Adrenal gland (tissue), 12 donors: ENCODE measurements around the gene TCHHL1. TPM values are rescaled to one million over a fixed set of nuclear protein-coding genes. Genes with fewer than 3 reads are reported as not detected.

Source experiments
- DNase-seq, 7 donors: peaks; one replicate each; pipeline ENCODE4 v3.0.0-alpha.2; 2019 to 2020
- H3K27ac ChIP-seq, 5 donors: fragments of 200-600 bp; sonication (generic) in 4 of 5; 1 replicate in 3 of 5; 2 replicates in 2 of 5; pipeline versions ENCODE4 v1.5.1 to v1.8.0; 2016 to 2020; ENCODE audit warnings: mild to moderate bottlenecking in 1 of 5
- H3K27me3 ChIP-seq: fragments of 200-600 bp; 2 replicates; pipeline ENCODE4 v1.8.0; 2021
- H3K36me3 ChIP-seq, 2 donors: fragments of 200-600 bp; replicated peaks in 1 of 2; 1 replicate in 1 of 2; 2 replicates in 1 of 2; pipeline versions ENCODE4 v1.5.1 to v1.8.0; 2018 to 2022
- H3K4me1 ChIP-seq, 2 donors: fragments of 200-600 bp; replicated peaks in 1 of 2; 1 replicate in 1 of 2; 2 replicates in 1 of 2; pipeline versions ENCODE4 v1.5.1 to v1.8.0; 2018 to 2021
- H3K4me3 ChIP-seq, 4 donors: fragments of 200-600 bp; sonication (generic) in 3 of 4; one replicate each; pipeline ENCODE4 v1.5.1; 2016 to 2018
- H3K9me3 ChIP-seq, 3 donors: fragments of 200-600 bp; sonication (generic) in 1 of 3; replicated peaks in 1 of 3; 1 replicate in 2 of 3; 2 replicates in 1 of 3; pipeline versions ENCODE4 v1.5.1 to v1.8.0; 2016 to 2021
- POLR2A ChIP-seq, 2 donors: fragments of 450-650 bp; IDR thresholded peaks; one replicate each; pipeline ENCODE4 v1.6.1; 2017; ENCODE audit warnings: antibody characterized with exemption in 2 of 2, mild to moderate bottlenecking in 2 of 2, moderate library complexity in 1 of 2
- WGBS, 4 donors: extraction: QIAGEN DNeasy Blood & Tissue Kit in 2 of 4; methylation state at CpG; one replicate each; pipeline versions ENCODE4 v1.1.5 to v1.1.7; 2013 to 2017; 5-methylcytosine and 5-hydroxymethylcytosine counted together
- intact Hi-C, 2 donors: fragments of 100-400 bp; cut with DNase I; formaldehyde crosslinking; loops; one replicate each; pipeline versions ENCODE4 v1.14.1 to v1.15.0; 2022 to 2023
- polyA plus RNA-seq, 3 donors: library from polyadenylated mRNA; stranded (reverse); fragments of 200-250 nt in 2 of 3; fragments of 350-450 nt in 1 of 3; fragmentation: Illumina TruSeq in 1 of 3; extraction: RNeasy Lipid Tissue Mini Kit (QIAGEN cat#74804) in 1 of 3; gene quantifications; one replicate each; pipeline ENCODE4 v1.2.3, GENCODE V29; 2013 to 2014
- total RNA-seq, 9 donors: library from RNA; depleted of rRNA in 4 of 9; stranded (reverse); fragments of >200 nt in 4 of 9; fragments of 120-200 nt in 1 of 9; fragmentation: NEBNext Ultra II Directional in 1 of 9; extraction: Animal tissue kit (Norgen Biotek cat#: 25700) in 1 of 9; gene quantifications; one replicate each; pipeline versions ENCODE4 v1.1.0 to v1.2.4, GENCODE V29; 2013 to 2023
- TF ChIP-seq, protein P1 (sequence below), 6 experiments: fragments of 450-650 bp in 4 of 6; fragments of 200-600 bp in 2 of 6; sonication (generic) in 1 of 6; IDR thresholded peaks; 1 replicate in 5 of 6; 2 replicates in 1 of 6; pipeline versions ENCODE4 v1.5.1 to v1.8.0; 2016 to 2021; ENCODE audit warnings: antibody characterized with exemption in 6 of 6, mild to moderate bottlenecking in 2 of 6, moderate library complexity in 1 of 6
- donor health status: healthy with polysubstance abuse.
- donor health status: Bipolar disorder and iron deficiency.
- donor health status: DM: yes; HTN: yes; CAD: no.
- donor health status: DM: no; HTN: no; CAD: no.
- donor health status: DM: no; HTN: no; CAD: no.
- donor health status: DM: yes; HTN: yes; CAD: no.

TCHHL1 gene
- total and polyA plus RNA-seq, 12 donors, result not detected

DNA sequence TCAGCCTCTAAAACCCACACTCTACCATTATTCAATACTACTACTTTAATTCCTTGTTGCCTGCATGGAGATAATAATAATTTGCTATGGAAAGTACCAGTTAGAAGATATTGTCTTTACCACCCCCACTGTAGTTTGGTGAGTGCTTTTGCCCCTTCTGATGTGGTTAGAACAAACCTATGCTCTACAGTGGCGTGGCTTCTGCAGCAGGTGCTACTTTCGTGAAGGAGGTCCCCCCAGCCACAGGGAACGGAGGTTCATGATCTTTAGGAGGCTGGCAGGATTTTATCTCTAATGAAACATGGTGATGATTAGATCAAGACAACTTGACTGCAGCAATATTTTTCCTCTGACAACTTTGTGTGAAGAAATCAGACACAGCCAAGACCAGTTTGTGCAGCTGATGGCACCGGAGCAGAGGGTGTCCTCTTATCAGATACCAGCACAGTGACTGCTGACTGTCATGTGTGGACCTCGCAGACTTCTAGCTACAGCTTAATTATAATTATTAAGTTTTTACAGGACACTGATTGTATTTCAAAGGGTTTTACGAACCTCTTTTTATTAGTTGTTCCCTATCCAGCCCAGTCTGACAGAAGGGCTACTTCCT, 37.1 kb upstream of the TCHHL1 start:
- 72 to 82% (median 74%) methylated on average over 6 of the region's 6 CpGs for WGBS, 4 donors
- DNase-seq, result no peak
- H3K27me3 ChIP-seq, result peaks cover 12% of the 10 kb centered on the region
- intact Hi-C loops, result no loop called here
- no peaks in the 10 kb centered on the region for H3K36me3 ChIP-seq
- no peak overlapping the region for H3K27ac ChIP-seq
- no peak overlapping the region for H3K4me3 ChIP-seq
- no peaks in the 10 kb centered on the region for H3K9me3 ChIP-seq
- no peaks in the 10 kb centered on the region for H3K4me1 ChIP-seq
- no peak for TF ChIP-seq POLR2A (IDR thresholded peaks at IDR 0.05)
- TF ChIP-seq, protein P1, sequence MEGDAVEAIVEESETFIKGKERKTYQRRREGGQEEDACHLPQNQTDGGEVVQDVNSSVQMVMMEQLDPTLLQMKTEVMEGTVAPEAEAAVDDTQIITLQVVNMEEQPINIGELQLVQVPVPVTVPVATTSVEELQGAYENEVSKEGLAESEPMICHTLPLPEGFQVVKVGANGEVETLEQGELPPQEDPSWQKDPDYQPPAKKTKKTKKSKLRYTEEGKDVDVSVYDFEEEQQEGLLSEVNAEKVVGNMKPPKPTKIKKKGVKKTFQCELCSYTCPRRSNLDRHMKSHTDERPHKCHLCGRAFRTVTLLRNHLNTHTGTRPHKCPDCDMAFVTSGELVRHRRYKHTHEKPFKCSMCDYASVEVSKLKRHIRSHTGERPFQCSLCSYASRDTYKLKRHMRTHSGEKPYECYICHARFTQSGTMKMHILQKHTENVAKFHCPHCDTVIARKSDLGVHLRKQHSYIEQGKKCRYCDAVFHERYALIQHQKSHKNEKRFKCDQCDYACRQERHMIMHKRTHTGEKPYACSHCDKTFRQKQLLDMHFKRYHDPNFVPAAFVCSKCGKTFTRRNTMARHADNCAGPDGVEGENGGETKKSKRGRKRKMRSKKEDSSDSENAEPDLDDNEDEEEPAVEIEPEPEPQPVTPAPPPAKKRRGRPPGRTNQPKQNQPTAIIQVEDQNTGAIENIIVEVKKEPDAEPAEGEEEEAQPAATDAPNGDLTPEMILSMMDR (IDR thresholded peaks at IDR 0.05), result no peak

DNA sequence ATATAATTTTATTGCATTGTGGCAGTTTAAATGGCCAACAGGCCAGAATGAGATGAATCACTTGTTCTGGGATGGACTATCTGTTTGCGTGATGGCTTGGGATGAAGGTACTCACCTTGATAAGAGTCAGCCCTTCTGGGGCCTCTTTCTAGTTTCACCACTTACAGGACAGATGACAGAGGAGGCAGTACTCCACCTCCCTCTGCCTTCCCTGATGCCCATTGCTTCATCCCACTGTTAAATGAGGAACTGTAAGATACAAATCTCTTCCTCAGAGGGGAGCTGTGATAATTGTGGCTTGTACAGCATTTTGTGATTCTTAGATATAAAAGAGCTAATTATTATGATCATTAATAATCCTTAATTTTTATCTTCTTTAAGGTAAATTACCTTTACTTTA, 30.1 kb upstream of the TCHHL1 start:
- peaks cover 26% of the 10 kb centered on the region for H3K27me3 ChIP-seq
- 87 to 96% (median 92%) methylated on average over 1 of the region's 1 CpG for WGBS, 4 donors
- intact Hi-C loops, result no loop called here

DNA sequence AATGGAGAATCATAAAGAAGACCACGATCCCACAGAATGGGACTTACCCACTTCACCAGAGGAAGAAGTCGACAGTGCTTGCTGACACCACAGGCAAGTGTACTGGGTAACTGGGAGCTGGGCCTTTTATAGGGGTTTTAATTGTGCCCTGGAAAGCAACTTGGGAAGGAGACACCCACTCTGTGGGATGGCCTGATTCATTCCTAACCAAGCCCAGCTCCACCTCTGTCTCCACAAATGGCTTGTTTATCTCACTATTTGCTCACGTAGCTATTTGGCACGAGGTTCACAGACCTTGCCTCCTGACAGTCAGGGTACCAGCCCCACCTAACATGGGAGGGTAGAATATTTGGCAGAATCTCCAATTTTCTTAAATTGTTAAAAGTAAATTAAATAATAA, 26.5 kb upstream of the TCHHL1 start, which contains the start of gene TCHH:
TSS of gene TCHH (minus strand) at position 101 of the 400 bp plus-strand sequence. CDS start 1,364 bp downstream, outside the sequence.
- Histone ChIP-seq H3K27ac (no peak within 1 kb of the TSS), H3K4me3 (no peak within 1 kb of the TSS), H3K27me3 (peaks cover 54% of the 10 kb centered on the region), H3K36me3 (no peaks in the 10 kb centered on the region), H3K9me3 (no peaks in the 10 kb centered on the region), H3K4me1 (peaks cover 11 to 21% of the 10 kb centered on the region in 2 donors)
- 49 to 64% (median 55%) methylated on average over 4 of the region's 4 CpGs for WGBS, 4 donors
- no peak for DNase-seq
- TF ChIP-seq, protein P1 (IDR thresholded peaks at IDR 0.05), result no peak
- intact Hi-C loops, result no loop called here

More for the DNA sequence above, 30.1 kb upstream of the TCHHL1 start:
- no peaks in the 10 kb centered on the region for H3K36me3 ChIP-seq
- no peaks in the 10 kb centered on the region for H3K4me1 ChIP-seq
- no peak for DNase-seq
- H3K9me3 ChIP-seq, result no peaks in the 10 kb centered on the region
- TF ChIP-seq, protein P1 (IDR thresholded peaks at IDR 0.05), result no peak
- no peak for TF ChIP-seq POLR2A (IDR thresholded peaks at IDR 0.05)
- H3K27ac ChIP-seq, result no peak overlapping the region
- H3K4me3 ChIP-seq, result no peak overlapping the region

DNA sequence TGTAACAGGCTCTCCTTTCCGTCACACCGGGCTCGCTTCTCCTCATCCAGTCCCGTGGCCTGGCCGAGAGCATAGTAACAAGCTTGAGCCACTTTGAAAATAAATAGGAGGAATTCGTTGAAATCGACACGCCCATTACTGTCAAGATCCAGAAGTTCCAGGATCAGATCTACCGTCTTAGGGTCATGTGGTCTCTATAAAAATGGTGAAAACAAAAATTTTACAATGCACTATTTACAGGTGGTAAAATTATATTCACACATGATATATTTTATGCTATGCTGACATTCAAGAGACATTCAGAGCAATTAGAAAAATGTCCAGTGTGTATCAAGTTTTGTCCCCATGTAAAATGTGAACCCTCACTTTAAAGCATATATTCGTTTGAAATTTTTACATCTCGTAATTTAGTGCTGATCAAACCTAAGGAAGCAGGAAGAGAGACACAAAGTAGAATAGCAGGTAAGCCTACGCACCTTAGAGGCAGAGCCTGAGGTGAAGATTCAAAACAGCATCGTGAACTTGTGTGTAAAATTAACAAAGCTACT, 24.1 kb upstream of the TCHHL1 start:
- no peak overlapping the region for H3K4me3 ChIP-seq
- intact Hi-C loops, result no loop called here
- peaks cover 70% of the 10 kb centered on the region for H3K27me3 ChIP-seq
- H3K36me3 ChIP-seq, result no peaks in the 10 kb centered on the region
- no peak for TF ChIP-seq POLR2A (IDR thresholded peaks at IDR 0.05)
- TF ChIP-seq, protein P1 (IDR thresholded peaks at IDR 0.05), result no peak
- DNase-seq, result no peak
- no peak overlapping the region for H3K27ac ChIP-seq
- peaks cover 12 to 25% of the 10 kb centered on the region in 2 donors for H3K4me1 ChIP-seq
- 20 to 35% (median 25%) methylated on average over 13 of the region's 13 CpGs for WGBS, 4 donors
- H3K9me3 ChIP-seq, result no peaks in the 10 kb centered on the region
